Transverse colon (tissue), 4 donors: ENCODE data around the gene ZCCHC9. TPM values are rescaled to one million over a fixed set of nuclear protein-coding genes. Genes with fewer than 3 reads are reported as not detected.

Experiments used
- DNase-seq: peaks from one replicate; pipeline ENCODE4 v3.0.0-alpha.2; 2019
- H3K27ac ChIP-seq, 4 donors: fragments of 200-600 bp; sonication (generic); 2 replicates each; pipeline ENCODE4 v1.5.1; 2016 to 2018; ENCODE audit warnings: inconsistent platforms in 4 of 4
- H3K27me3 ChIP-seq: fragments of 200-600 bp; sonication (generic); 2 replicates; pipeline ENCODE4 v1.5.1; 2017; ENCODE audit warnings: inconsistent platforms
- H3K36me3 ChIP-seq, 4 donors: fragments of 200-600 bp; sonication (generic); 2 replicates each; pipeline ENCODE4 v1.5.1; 2017 to 2019; ENCODE audit warnings: inconsistent platforms in 4 of 4
- H3K4me1 ChIP-seq, 4 donors: fragments of 200-600 bp; sonication (generic); 2 replicates each; pipeline ENCODE4 v1.5.1; 2017 to 2020; ENCODE audit warnings: inconsistent platforms in 4 of 4
- H3K4me3 ChIP-seq, 4 donors: fragments of 200-600 bp; sonication (generic); 1 replicate in 1 of 4; 2 replicates in 3 of 4; pipeline versions ENCODE4 v1.5.1 to v1.6.1; 2017 to 2019; ENCODE audit warnings: inconsistent platforms in 4 of 4
- H3K9me3 ChIP-seq, 2 donors: fragments of 200-600 bp; sonication (generic); 2 replicates each; pipeline ENCODE4 v1.5.1; 2017 to 2019; ENCODE audit warnings: inconsistent platforms in 2 of 2
- EP300 ChIP-seq: sonication (generic); formaldehyde crosslinking; IDR thresholded peaks from one replicate; pipeline ENCODE4 v1.6.1; 2017; ENCODE audit warnings: antibody characterized with exemption, low read depth
- POLR2A ChIP-seq: fragments of 450-650 bp; IDR thresholded peaks from one replicate; pipeline ENCODE4 v1.6.1; 2016; ENCODE audit warnings: antibody characterized with exemption, mild to moderate bottlenecking, moderate library complexity
- POLR2AphosphoS5 ChIP-seq, 3 donors: sonication (generic); formaldehyde crosslinking; IDR thresholded peaks; one replicate each; pipeline ENCODE4 v1.6.1; 2016; ENCODE audit warnings: antibody characterized with exemption in 3 of 3
- WGBS, 2 donors: methylation state at CpG; one replicate each; pipeline ENCODE4 v1.1.5; 2018; ENCODE audit warnings: low coverage in 1 of 2; 5-methylcytosine and 5-hydroxymethylcytosine counted together
- in situ Hi-C, 4 donors: fragments of 200-750 bp; cut with MboI; loops; one replicate each; pipeline versions ENCODE4 v1.15.0 to v1.15.1; 2017; ENCODE audit warnings: low sequenced_read_pairs in 3 of 4, low pct_ligation_motif_present in 1 of 4, low pct_unique_long_range_greater_than_20kb in 1 of 4
- intact Hi-C: fragments of 100-400 bp; cut with DNase I; formaldehyde crosslinking; loops from one replicate; pipeline ENCODE4 v1.15.1; 2023; ENCODE audit warnings: low total_unique reads
- total RNA-seq, 4 donors: library from RNA; depleted of rRNA; stranded (reverse); fragments of >200 nt; gene quantifications; one replicate each; pipeline ENCODE4 v1.1.0, GENCODE V29; 2016
- TF ChIP-seq, protein P1 (sequence below), 5 experiments: fragments of 200-600 bp in 3 of 5; fragments of 450-650 bp in 2 of 5; sonication (generic) in 3 of 5; IDR thresholded peaks; 1 replicate in 2 of 5; 2 replicates in 3 of 5; pipeline ENCODE4 v1.5.1; 2016 to 2017; ENCODE audit warnings: antibody characterized with exemption in 5 of 5, inconsistent platforms in 3 of 5, mild to moderate bottlenecking in 2 of 5, moderate library complexity in 1 of 5

Gene ZCCHC9
- total RNA-seq, 4 donors from 2014 or later: 9.7 to 30.3 (median 17.0) TPM

DNA sequence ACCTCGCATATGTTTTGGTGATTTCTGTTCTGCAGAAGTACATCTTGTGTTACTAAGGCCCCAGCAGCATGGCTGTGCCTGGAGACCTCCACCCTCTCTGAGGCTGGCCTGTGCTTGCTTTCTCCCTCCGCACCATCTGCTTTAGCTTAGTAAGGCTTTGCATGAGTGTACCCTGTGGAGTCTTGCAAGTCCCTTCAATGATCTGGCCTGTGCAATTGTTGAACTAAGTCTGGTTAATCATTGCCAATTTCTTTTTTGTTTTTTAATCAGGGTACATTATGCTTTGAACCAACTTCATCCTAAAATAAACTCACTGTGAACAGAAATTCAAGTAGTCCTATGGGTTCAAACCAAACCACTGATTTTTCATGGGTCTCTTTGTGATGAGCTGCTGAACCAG, 60.2 kb downstream of the ZCCHC9 start:
- no peaks in the 10 kb centered on the region for H3K9me3 ChIP-seq
- no peak overlapping the region for H3K4me3 ChIP-seq
- H3K27me3 ChIP-seq: no peaks in the 10 kb centered on the region
- DNase-seq: no peak
- TF ChIP-seq, protein P1, sequence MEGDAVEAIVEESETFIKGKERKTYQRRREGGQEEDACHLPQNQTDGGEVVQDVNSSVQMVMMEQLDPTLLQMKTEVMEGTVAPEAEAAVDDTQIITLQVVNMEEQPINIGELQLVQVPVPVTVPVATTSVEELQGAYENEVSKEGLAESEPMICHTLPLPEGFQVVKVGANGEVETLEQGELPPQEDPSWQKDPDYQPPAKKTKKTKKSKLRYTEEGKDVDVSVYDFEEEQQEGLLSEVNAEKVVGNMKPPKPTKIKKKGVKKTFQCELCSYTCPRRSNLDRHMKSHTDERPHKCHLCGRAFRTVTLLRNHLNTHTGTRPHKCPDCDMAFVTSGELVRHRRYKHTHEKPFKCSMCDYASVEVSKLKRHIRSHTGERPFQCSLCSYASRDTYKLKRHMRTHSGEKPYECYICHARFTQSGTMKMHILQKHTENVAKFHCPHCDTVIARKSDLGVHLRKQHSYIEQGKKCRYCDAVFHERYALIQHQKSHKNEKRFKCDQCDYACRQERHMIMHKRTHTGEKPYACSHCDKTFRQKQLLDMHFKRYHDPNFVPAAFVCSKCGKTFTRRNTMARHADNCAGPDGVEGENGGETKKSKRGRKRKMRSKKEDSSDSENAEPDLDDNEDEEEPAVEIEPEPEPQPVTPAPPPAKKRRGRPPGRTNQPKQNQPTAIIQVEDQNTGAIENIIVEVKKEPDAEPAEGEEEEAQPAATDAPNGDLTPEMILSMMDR (IDR thresholded peaks at IDR 0.05): no peak
- no peak for TF ChIP-seq POLR2AphosphoS5 (IDR thresholded peaks at IDR 0.05)
- TF ChIP-seq EP300: no peak
- no peak for TF ChIP-seq POLR2A
- intact Hi-C loops: no loop called here
- WGBS, 2 donors: 94 to 100% methylated on average over 1 to 2 of the region's 2 CpGs
- no peaks in the 10 kb centered on the region for H3K36me3 ChIP-seq
- in situ Hi-C loops: no loop called here
- H3K4me1 ChIP-seq: peaks cover 0 to 23% (median 0%) of the 10 kb centered on the region in 4 donors
- H3K27ac ChIP-seq: no peak overlapping the region

Other genes with a start within 250 kb of the ZCCHC9 start
- 10 to 100 TPM in 1 of 4 donors, 1 to 10 TPM in 2, under 1 TPM in 1; 0.79 to 17.1 (median 5.1) TPM for gene CKMT2, start 68.3 kb upstream of the ZCCHC9 start, total RNA-seq
- not detected for gene ACOT12, start 92.5 kb downstream of the ZCCHC9 start, total RNA-seq